Measurements from ENCODE around the gene SLC4A4.

The SLC4A4 gene

DNA sequence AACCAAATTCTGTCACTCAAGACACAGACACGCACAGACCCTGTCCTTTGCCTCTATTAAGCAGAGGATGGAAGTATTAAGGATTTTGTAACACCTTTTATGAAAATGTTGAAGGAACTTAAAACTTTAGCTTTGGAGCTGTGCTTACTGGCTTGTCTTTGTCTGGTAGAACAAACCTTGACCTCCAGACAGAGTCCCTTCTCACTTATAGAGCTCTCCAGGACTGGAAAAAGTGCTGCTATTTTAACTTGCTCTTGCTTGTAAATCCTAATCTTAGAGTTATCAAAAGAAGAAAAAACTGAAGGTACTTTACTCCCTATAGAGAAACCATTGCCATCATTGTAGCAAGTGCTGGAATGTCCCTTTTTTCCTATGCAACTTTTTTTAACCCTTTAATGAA lies 229.3 kb downstream of the SLC4A4 start:
- Histone ChIP-seq H3K4me3 (ENCODE audit: insufficient read depth, low read length, poor library complexity, severe bottlenecking) (no peak overlapping the region), H3K9ac (ENCODE audit: low read length) (no peak overlapping the region), H3F3A (ENCODE audit: insufficient read depth) (no peaks in the 10 kb centered on the region), H2AFZ (ENCODE audit: low read depth, low read length, severe bottlenecking) (no peak overlapping the region), H3K79me2 (ENCODE audit: insufficient read depth, low read length) (no peaks in the 10 kb centered on the region), H3K27ac (ENCODE audit: low read depth, low read length) (no peak overlapping the region), H3K9me3 (ENCODE audit: insufficient read depth, low read length) (no peaks in the 10 kb centered on the region), H3K4me2 (ENCODE audit: low read depth, low read length, poor library complexity, severe bottlenecking) (no peak overlapping the region), H4K20me1 (ENCODE audit: low read depth, low read length) (no peaks in the 10 kb centered on the region), H3K27me3 (ENCODE audit: low read length) (no peaks in the 10 kb centered on the region), H3K9me2 (replicated peaks; ENCODE audit: insufficient read depth, low read length) (no peaks in the 10 kb centered on the region), H3K36me3 (ENCODE audit: low read length) (no peaks in the 10 kb centered on the region)
- no peak for TF ChIP-seq EZH2phosphoT487 (conservative IDR thresholded peaks at IDR 0.05; ENCODE audit: low read length)
- TF ChIP-seq, protein P1, sequence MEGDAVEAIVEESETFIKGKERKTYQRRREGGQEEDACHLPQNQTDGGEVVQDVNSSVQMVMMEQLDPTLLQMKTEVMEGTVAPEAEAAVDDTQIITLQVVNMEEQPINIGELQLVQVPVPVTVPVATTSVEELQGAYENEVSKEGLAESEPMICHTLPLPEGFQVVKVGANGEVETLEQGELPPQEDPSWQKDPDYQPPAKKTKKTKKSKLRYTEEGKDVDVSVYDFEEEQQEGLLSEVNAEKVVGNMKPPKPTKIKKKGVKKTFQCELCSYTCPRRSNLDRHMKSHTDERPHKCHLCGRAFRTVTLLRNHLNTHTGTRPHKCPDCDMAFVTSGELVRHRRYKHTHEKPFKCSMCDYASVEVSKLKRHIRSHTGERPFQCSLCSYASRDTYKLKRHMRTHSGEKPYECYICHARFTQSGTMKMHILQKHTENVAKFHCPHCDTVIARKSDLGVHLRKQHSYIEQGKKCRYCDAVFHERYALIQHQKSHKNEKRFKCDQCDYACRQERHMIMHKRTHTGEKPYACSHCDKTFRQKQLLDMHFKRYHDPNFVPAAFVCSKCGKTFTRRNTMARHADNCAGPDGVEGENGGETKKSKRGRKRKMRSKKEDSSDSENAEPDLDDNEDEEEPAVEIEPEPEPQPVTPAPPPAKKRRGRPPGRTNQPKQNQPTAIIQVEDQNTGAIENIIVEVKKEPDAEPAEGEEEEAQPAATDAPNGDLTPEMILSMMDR (IDR thresholded peaks at IDR 0.05; ENCODE audit: insufficient read depth, low read length, poor library complexity, severe bottlenecking): no peak

GRCh38 chr4:71570492-71570891 lies 231.7 kb downstream of the SLC4A4 start:
- TF ChIP-seq EZH2phosphoT487 (conservative IDR thresholded peaks at IDR 0.05; ENCODE audit: low read length): no peak
- TF ChIP-seq, protein P1 (IDR thresholded peaks at IDR 0.05; ENCODE audit: insufficient read depth, low read length, poor library complexity, severe bottlenecking): no peak
- Histone ChIP-seq H3K36me3 (ENCODE audit: low read length) (no peaks in the 10 kb centered on the region), H3K9me2 (replicated peaks; ENCODE audit: insufficient read depth, low read length) (no peaks in the 10 kb centered on the region), H3K79me2 (ENCODE audit: insufficient read depth, low read length) (no peaks in the 10 kb centered on the region), H3K27ac (ENCODE audit: low read depth, low read length) (no peak overlapping the region), H2AFZ (ENCODE audit: low read depth, low read length, severe bottlenecking) (no peak overlapping the region), H4K20me1 (ENCODE audit: low read depth, low read length) (no peaks in the 10 kb centered on the region), H3K9me3 (ENCODE audit: insufficient read depth, low read length) (no peaks in the 10 kb centered on the region), H3K4me2 (ENCODE audit: low read depth, low read length, poor library complexity, severe bottlenecking) (no peak overlapping the region), H3K4me3 (ENCODE audit: insufficient read depth, low read length, poor library complexity, severe bottlenecking) (no peak overlapping the region), H3K27me3 (ENCODE audit: low read length) (no peaks in the 10 kb centered on the region), H3K9ac (ENCODE audit: low read length) (no peak overlapping the region), H3F3A (ENCODE audit: insufficient read depth) (no peaks in the 10 kb centered on the region)

DNA sequence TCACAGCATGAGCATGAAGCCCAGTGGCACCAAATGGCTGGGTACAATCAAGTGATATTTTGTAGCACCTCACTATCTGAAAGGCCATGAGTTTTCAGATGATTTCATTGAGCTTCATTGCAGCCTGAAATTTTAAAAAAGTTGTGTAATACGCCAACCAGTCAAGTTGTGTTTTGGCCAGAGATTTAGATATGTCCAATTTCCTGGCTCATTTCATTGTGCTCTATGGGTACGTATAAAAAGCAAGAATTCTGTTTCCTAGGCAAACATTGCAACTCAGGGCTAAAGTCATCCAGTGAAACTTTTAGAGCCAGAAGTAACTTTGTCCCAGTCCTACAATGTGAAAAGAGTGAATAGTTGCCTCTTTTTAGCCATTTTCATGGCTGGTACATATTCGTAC lies 232.5 kb downstream of the SLC4A4 start:
- H3K27ac ChIP-seq (ENCODE audit: low read depth, low read length): no peak overlapping the region
- H3F3A ChIP-seq (ENCODE audit: insufficient read depth): no peaks in the 10 kb centered on the region
- H3K9ac ChIP-seq (ENCODE audit: low read length): no peak overlapping the region
- H3K4me2 ChIP-seq (ENCODE audit: low read depth, low read length, poor library complexity, severe bottlenecking): no peak overlapping the region
- no peaks in the 10 kb centered on the region for H3K9me3 ChIP-seq (ENCODE audit: insufficient read depth, low read length)
- TF ChIP-seq, protein P1 (IDR thresholded peaks at IDR 0.05; ENCODE audit: insufficient read depth, low read length, poor library complexity, severe bottlenecking): no peak
- TF ChIP-seq EZH2phosphoT487 (conservative IDR thresholded peaks at IDR 0.05; ENCODE audit: low read length): no peak
- H3K79me2 ChIP-seq (ENCODE audit: insufficient read depth, low read length): no peaks in the 10 kb centered on the region
- no peaks in the 10 kb centered on the region for H3K9me2 ChIP-seq (replicated peaks; ENCODE audit: insufficient read depth, low read length)
- H3K36me3 ChIP-seq (ENCODE audit: low read length): no peaks in the 10 kb centered on the region
- no peak overlapping the region for H2AFZ ChIP-seq (ENCODE audit: low read depth, low read length, severe bottlenecking)
- no peaks in the 10 kb centered on the region for H4K20me1 ChIP-seq (ENCODE audit: low read depth, low read length)
- H3K4me3 ChIP-seq (ENCODE audit: insufficient read depth, low read length, poor library complexity, severe bottlenecking): no peak overlapping the region
- no peaks in the 10 kb centered on the region for H3K27me3 ChIP-seq (ENCODE audit: low read length)
